K562 (cell line): ENCODE data around the gene FAF2. TPM values are rescaled to one million over a fixed set of nuclear protein-coding genes. Genes with fewer than 3 reads are reported as not detected.
A peak's percentile ranks its signal among the peaks of the same experiment; 100 is the strongest.

Source experiments
- CBX8 ChIP-seq: fragments of 200-600 bp; sonication (generic); IDR thresholded peaks from 2 replicates; pipeline ENCODE4 v1.6.1; 2012; ENCODE audit warnings: borderline replicate concordance, mixed run types, low read depth, mild to moderate bottlenecking, moderate library complexity, mixed read lengths, low read length, control low read depth, inconsistent platforms; ENCODE audit not compliant: poor library complexity, severe bottlenecking; ENCODE audit errors: extremely low read depth
- CCNT2 ChIP-seq: IDR thresholded peaks from 2 replicates; pipeline ENCODE4 v1.6.1; 2011; ENCODE audit warnings: borderline replicate concordance, low read depth, mild to moderate bottlenecking, moderate library complexity, mixed read lengths, low read length; ENCODE audit not compliant: insufficient read length; ENCODE audit errors: extremely low read depth
- FIP1L1 ChIP-seq: fragments of 200-400 bp; formaldehyde crosslinking; IDR thresholded peaks from 2 replicates; pipeline ENCODE4 v1.6.1; 2018; ENCODE audit warnings: mild to moderate bottlenecking, low read depth, low read length; ENCODE audit not compliant: poor library complexity, severe bottlenecking
- GTF2E2 ChIP-seq: fragments of 200-800 bp; sonication (Bioruptor generic); IDR thresholded peaks from 2 replicates; pipeline ENCODE4 v1.6.1; 2016; ENCODE audit warnings: missing genetic modification characterization, missing compliant biosample characterization
- HNRNPUL1 ChIP-seq: fragments of 200-400 bp; formaldehyde crosslinking; IDR thresholded peaks from 2 replicates; pipeline ENCODE4 v1.6.1; 2017; ENCODE audit warnings: low read length
- LCOR ChIP-seq: sonication (generic); formaldehyde crosslinking; IDR thresholded peaks from 2 replicates; pipeline ENCODE4 v1.8.0; 2022; ENCODE audit warnings: mild to moderate bottlenecking, missing genetic modification reagents
- MAFG ChIP-seq: fragments of 450-650 bp; conservative IDR thresholded peaks from 2 replicates; pipeline ENCODE4 v1.6.1; 2016; ENCODE audit warnings: missing genetic modification characterization, missing compliant biosample characterization
- NCOA2 ChIP-seq, 2 experiments: fragments of 450-650 bp; IDR thresholded peaks; 2 replicates each; pipeline ENCODE4 v1.6.1; 2018; ENCODE audit warnings: mild to moderate bottlenecking in 2 of 2, moderate library complexity in 1 of 2; ENCODE audit not compliant: partially characterized antibody in 2 of 2
- NR2F6 ChIP-seq: fragments of 450-650 bp; formaldehyde crosslinking; IDR thresholded peaks from 2 replicates; pipeline ENCODE4 v1.4.0; 2020; ENCODE audit warnings: mild to moderate bottlenecking
- POU5F1 ChIP-seq: fragments of 150-350 bp; IDR thresholded peaks from 2 replicates; pipeline ENCODE4 v1.6.1; 2014; ENCODE audit warnings: borderline replicate concordance, low read length, low read depth, mild to moderate bottlenecking; ENCODE audit not compliant: partially characterized antibody
- PRMT5 ChIP-seq: sonication (generic); formaldehyde crosslinking; IDR thresholded peaks from 2 replicates; pipeline ENCODE4 v1.5.0; 2020; ENCODE audit warnings: missing genetic modification reagents
- RB1 ChIP-seq: fragments of 450-650 bp; IDR thresholded peaks from 2 replicates; pipeline ENCODE4 v1.6.1; 2017; ENCODE audit warnings: low read depth, mild to moderate bottlenecking
- RUNX1 ChIP-seq: sonication (generic); IDR thresholded peaks from 2 replicates; pipeline ENCODE4 v1.6.1; 2016; ENCODE audit warnings: antibody characterized with exemption, low read depth
- TOE1 ChIP-seq, 2 experiments: fragments of 450-650 bp in 1 of 2; sonication (generic) in 1 of 2; formaldehyde crosslinking in 1 of 2; IDR thresholded peaks; 2 replicates each; pipeline versions ENCODE4 v1.7.1 to v1.8.0; 2016 to 2022; ENCODE audit warnings: borderline replicate concordance in 2 of 2, mild to moderate bottlenecking in 2 of 2, antibody characterized with exemption in 1 of 2, inconsistent platforms in 1 of 2, low read depth in 1 of 2, missing genetic modification reagents in 1 of 2, moderate library complexity in 1 of 2
- ZNF217 ChIP-seq: sonication (generic); formaldehyde crosslinking; IDR thresholded peaks from 2 replicates; pipeline ENCODE4 v1.8.0; 2022; ENCODE audit warnings: mild to moderate bottlenecking, missing genetic modification reagents
- polyA plus RNA-seq, 8 experiments: library from polyadenylated mRNA; depleted of rRNA in 4 of 8; stranded (reverse) in 5 of 8; unstranded in 3 of 8; fragments of >200 nt; fragmentation: Nextera tagmentation in 2 of 8; fragmentation: Illumina TruSeq in 1 of 8; extraction: Ambion mirVana in 2 of 8; extraction: Trizol in 1 of 8; gene quantifications; 2 replicates each; pipeline versions ENCODE4 v1.2.1 to v1.2.3, GENCODE V29; 2011 to 2014; ENCODE audit warnings: inconsistent platforms in 1 of 8, missing spikeins in 1 of 8
- total RNA-seq, 7 experiments: library from RNA; depleted of rRNA in 6 of 7; stranded (reverse); fragments of >200 nt in 6 of 7; fragmentation: Illumina TruSeq in 2 of 7; extraction: Trizol in 2 of 7; gene quantifications; 2 replicates each; pipeline versions ENCODE4 v1.2.1 to v1.2.3, GENCODE V29; 2011 to 2021; ENCODE audit warnings: low replicate concordance in 1 of 7
- TF ChIP-seq, protein P1 (sequence below), 2 experiments: fragments of 450-650 bp; IDR thresholded peaks; 2 replicates each; pipeline ENCODE4 v1.6.1; 2018; ENCODE audit warnings: mild to moderate bottlenecking in 2 of 2, low read depth in 1 of 2; ENCODE audit not compliant: partially characterized antibody in 2 of 2
- TF ChIP-seq, protein P2 (sequence below): fragments of 450-650 bp; formaldehyde crosslinking; IDR thresholded peaks from 2 replicates; pipeline ENCODE4 v1.4.0; 2022; ENCODE audit warnings: missing genetic modification characterization
- TF ChIP-seq, protein P3 (sequence below): fragments of 150-350 bp; conservative IDR thresholded peaks from 2 replicates; pipeline ENCODE4 v1.6.1; 2014; ENCODE audit warnings: low read length

FAF2 gene
- total and polyA plus RNA-seq, 9 of the 15 experiments (the other 6 are each of a cell fraction or from before 2014, with no cell fraction given), result 25.0 to 44.6 (median 36.1) TPM

DNA sequence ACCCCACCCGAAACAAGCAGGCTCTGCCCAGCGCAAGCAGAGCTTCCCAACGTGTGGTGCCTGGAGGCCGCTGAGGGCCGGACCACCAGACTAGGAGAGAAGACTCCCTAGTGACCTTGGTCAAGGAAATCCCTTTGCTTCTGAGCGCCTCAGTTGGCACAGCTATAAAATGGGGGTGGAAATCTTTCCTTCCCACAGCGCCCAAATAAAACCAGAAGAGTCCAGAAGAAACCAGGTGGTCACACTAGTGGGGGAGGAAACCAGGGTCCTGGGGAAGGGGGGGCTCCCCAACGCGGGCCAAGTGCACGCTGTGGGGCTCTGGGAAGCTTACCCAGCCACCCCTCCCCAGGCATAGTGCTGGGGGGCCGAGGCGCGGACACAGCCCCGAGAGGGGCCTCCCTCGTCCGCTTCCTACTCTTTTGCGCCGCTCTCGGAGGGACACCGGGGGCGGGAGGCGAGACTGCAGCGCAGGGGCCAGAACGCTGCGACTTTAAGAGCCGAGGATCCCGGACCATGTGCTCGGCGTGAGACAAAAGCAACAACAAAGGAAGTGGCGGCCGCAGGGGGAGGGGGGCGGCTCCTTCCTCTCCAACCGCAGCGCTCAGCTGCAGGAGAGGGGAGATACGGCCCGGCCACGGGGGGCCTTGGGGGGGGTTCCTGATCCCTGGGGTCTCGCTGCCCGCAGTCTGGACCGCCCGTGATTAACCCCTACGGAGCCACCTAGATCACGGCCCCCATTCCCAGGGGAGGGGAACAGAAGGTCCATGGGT lies 88.1 kb downstream of the FAF2 start (continued):
- TF ChIP-seq, protein P1, sequence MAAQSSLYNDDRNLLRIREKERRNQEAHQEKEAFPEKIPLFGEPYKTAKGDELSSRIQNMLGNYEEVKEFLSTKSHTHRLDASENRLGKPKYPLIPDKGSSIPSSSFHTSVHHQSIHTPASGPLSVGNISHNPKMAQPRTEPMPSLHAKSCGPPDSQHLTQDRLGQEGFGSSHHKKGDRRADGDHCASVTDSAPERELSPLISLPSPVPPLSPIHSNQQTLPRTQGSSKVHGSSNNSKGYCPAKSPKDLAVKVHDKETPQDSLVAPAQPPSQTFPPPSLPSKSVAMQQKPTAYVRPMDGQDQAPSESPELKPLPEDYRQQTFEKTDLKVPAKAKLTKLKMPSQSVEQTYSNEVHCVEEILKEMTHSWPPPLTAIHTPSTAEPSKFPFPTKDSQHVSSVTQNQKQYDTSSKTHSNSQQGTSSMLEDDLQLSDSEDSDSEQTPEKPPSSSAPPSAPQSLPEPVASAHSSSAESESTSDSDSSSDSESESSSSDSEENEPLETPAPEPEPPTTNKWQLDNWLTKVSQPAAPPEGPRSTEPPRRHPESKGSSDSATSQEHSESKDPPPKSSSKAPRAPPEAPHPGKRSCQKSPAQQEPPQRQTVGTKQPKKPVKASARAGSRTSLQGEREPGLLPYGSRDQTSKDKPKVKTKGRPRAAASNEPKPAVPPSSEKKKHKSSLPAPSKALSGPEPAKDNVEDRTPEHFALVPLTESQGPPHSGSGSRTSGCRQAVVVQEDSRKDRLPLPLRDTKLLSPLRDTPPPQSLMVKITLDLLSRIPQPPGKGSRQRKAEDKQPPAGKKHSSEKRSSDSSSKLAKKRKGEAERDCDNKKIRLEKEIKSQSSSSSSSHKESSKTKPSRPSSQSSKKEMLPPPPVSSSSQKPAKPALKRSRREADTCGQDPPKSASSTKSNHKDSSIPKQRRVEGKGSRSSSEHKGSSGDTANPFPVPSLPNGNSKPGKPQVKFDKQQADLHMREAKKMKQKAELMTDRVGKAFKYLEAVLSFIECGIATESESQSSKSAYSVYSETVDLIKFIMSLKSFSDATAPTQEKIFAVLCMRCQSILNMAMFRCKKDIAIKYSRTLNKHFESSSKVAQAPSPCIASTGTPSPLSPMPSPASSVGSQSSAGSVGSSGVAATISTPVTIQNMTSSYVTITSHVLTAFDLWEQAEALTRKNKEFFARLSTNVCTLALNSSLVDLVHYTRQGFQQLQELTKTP (IDR thresholded peaks at IDR 0.05; ENCODE audit: low read depth in 1 of 2, partially characterized antibody in 2 of 2), result no peak
- TF ChIP-seq LCOR (CRISPR knock-in tag), result 0 out of 2 replicates have a peak, but pooled peaks have one; percentile 29
- no peak for TF ChIP-seq NCOA2 (IDR thresholded peaks at IDR 0.05; ENCODE audit: partially characterized antibody in 2 of 2)
- no peak for TF ChIP-seq RUNX1
- TF ChIP-seq CBX8, result no peak
- TF ChIP-seq, protein P2, sequence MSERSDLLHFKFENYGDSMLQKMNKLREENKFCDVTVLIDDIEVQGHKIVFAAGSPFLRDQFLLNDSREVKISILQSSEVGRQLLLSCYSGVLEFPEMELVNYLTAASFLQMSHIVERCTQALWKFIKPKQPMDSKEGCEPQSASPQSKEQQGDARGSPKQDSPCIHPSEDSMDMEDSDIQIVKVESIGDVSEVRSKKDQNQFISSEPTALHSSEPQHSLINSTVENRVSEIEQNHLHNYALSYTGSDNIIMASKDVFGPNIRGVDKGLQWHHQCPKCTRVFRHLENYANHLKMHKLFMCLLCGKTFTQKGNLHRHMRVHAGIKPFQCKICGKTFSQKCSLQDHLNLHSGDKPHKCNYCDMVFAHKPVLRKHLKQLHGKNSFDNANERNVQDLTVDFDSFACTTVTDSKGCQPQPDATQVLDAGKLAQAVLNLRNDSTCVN, result no peak
- no peak for TF ChIP-seq NR2F6 (CRISPR knock-in tag)
- no peak for TF ChIP-seq ZNF217
- no peak for TF ChIP-seq FIP1L1
- no peak for TF ChIP-seq MAFG
- no peak for TF ChIP-seq PRMT5
- TF ChIP-seq POU5F1, result no peak
- no peak for TF ChIP-seq CCNT2
- no peak; the same call in 1 of the 2 replicates for TF ChIP-seq HNRNPUL1
- no peak; the same call in 1 of the 2 replicates for TF ChIP-seq TOE1 (IDR thresholded peaks at IDR 0.05; ENCODE audit: borderline replicate concordance)
- no peak for TF ChIP-seq TOE1 (CRISPR knock-in tag; IDR thresholded peaks at IDR 0.05; ENCODE audit: borderline replicate concordance, low read depth)
- TF ChIP-seq, protein P3, sequence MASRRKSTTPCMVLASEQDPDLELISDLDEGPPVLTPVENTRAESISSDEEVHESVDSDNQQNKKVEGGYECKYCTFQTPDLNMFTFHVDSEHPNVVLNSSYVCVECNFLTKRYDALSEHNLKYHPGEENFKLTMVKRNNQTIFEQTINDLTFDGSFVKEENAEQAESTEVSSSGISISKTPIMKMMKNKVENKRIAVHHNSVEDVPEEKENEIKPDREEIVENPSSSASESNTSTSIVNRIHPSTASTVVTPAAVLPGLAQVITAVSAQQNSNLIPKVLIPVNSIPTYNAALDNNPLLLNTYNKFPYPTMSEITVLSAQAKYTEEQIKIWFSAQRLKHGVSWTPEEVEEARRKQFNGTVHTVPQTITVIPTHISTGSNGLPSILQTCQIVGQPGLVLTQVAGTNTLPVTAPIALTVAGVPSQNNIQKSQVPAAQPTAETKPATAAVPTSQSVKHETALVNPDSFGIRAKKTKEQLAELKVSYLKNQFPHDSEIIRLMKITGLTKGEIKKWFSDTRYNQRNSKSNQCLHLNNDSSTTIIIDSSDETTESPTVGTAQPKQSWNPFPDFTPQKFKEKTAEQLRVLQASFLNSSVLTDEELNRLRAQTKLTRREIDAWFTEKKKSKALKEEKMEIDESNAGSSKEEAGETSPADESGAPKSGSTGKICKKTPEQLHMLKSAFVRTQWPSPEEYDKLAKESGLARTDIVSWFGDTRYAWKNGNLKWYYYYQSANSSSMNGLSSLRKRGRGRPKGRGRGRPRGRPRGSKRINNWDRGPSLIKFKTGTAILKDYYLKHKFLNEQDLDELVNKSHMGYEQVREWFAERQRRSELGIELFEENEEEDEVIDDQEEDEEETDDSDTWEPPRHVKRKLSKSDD, result no peak
- TF ChIP-seq GTF2E2 (tag), result 0 out of 2 replicates have a peak, but pooled peaks have one; percentile 13
- peak; percentile 31; the same call in 1 of the 2 replicates for TF ChIP-seq RB1
